Vagina (tissue), 2 donors: ENCODE data around the gene FRG2. TPM values are rescaled to one million over a fixed set of nuclear protein-coding genes. Genes with fewer than 3 reads are reported as not detected.
"Not testable (repeated sequence)": the region's sequence is repeated elsewhere in the genome, so short reads cannot be mapped to it uniquely, and the experiment has no call there.

Experiments
- DNase-seq, 2 donors: peaks; one replicate each; pipeline ENCODE4 v3.0.0-alpha.2; 2017; ENCODE audit errors: extremely low spot score in 2 of 2
- H3K27ac ChIP-seq: fragments of 200-600 bp; sonication (generic); one replicate; pipeline ENCODE4 v1.5.1; 2019
- H3K27me3 ChIP-seq: fragments of 200-600 bp; sonication (generic); one replicate; pipeline ENCODE4 v1.5.1; 2019
- H3K36me3 ChIP-seq, 2 donors: fragments of 200-600 bp; sonication (generic); one replicate each; pipeline ENCODE4 v1.5.1; 2017 to 2019
- H3K4me1 ChIP-seq: fragments of 200-600 bp; sonication (generic); one replicate; pipeline ENCODE4 v1.5.1; 2019
- H3K4me3 ChIP-seq, 2 donors: fragments of 200-600 bp; sonication (generic); 1 replicate in 1 of 2; 2 replicates in 1 of 2; pipeline ENCODE4 v1.5.1; 2016 to 2019
- H3K9me3 ChIP-seq: fragments of 200-600 bp; sonication (generic); one replicate; pipeline ENCODE4 v1.5.1; 2019
- POLR2A ChIP-seq, 2 donors: fragments of 450-650 bp; IDR thresholded peaks; one replicate each; pipeline ENCODE4 v1.6.1; 2017; ENCODE audit warnings: antibody characterized with exemption in 2 of 2, mild to moderate bottlenecking in 2 of 2, moderate library complexity in 2 of 2
- POLR2AphosphoS5 ChIP-seq, 2 donors: sonication (generic); formaldehyde crosslinking; IDR thresholded peaks; one replicate each; pipeline ENCODE4 v1.9.0; 2017; ENCODE audit warnings: antibody characterized with exemption in 2 of 2, mild to moderate bottlenecking in 2 of 2, low read depth in 1 of 2; ENCODE audit not compliant: insufficient read depth in 1 of 2
- intact Hi-C: fragments of 100-400 bp; cut with DNase I; formaldehyde crosslinking; loops from one replicate; pipeline ENCODE4 v1.15.1; 2023
- total RNA-seq: library from RNA; depleted of rRNA; stranded (reverse); fragments of >200 nt; gene quantifications from one replicate; pipeline ENCODE4 v1.2.3, GENCODE V29; 2016
- TF ChIP-seq, protein P1 (sequence below), 3 experiments: fragments of 450-650 bp in 2 of 3; fragments of 200-600 bp in 1 of 3; sonication (generic) in 1 of 3; IDR thresholded peaks; one replicate each; pipeline ENCODE4 v1.5.1; 2017 to 2019; ENCODE audit warnings: antibody characterized with exemption in 3 of 3, mild to moderate bottlenecking in 2 of 3, moderate library complexity in 2 of 3

The FRG2 gene
- total RNA-seq, 1 donor from 2014 or later, result not detected

DNA sequence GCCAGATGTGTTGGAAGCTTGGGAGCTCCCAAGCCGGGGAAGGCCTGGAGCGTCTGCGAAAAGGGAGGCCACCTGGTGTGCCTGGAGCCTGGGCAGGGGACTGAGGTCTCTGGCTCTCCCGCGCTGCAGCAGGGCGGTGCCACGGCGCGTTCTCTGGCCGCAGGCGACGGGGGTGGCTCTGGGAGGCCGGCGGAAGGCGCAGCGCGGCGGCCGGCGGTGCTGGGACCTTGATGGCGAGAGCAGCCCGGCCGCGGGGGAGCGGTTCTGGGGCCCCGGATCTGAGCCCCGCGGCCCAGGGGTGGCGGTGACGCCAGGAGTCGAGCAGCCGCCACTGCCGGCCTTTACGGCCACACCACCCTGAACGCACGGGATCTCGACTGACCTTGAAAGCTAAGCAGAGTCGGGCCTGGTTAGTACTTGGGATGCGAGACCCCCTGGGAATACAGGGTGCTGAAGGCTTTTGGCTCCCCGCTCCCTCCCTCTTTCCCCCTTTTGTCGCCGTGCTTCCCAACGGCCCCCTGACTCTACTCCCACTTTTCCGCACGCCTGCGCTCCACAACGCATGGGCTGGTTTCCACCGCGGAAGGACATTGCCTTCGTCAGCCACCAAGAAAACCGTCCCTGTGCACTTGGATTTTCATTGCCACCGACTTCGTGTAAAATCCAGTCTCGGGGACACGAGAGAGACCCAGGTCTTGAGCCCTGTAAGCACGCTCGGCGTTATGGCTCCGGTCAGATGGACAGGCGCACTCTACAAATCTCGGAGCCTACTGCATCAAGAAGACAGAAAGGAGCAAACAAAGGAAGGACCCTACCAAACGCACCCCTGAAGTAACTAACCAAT is 9.5 kb downstream of the FRG2 start:
- Histone ChIP-seq H3K27ac (no peak overlapping the region), H3K4me1 (peaks cover 18% of the 10 kb centered on the region), H3K9me3 (no peaks in the 10 kb centered on the region), H3K36me3 (no peaks in the 10 kb centered on the region), H3K4me3 (no peak overlapping the region), H3K27me3 (no peaks in the 10 kb centered on the region)
- intact Hi-C loops, result no loop called here
- TF ChIP-seq POLR2AphosphoS5 (IDR thresholded peaks at IDR 0.05; ENCODE audit: insufficient read depth in 1 of 2, low read depth in 1 of 2), result no peak
- TF ChIP-seq, protein P1, sequence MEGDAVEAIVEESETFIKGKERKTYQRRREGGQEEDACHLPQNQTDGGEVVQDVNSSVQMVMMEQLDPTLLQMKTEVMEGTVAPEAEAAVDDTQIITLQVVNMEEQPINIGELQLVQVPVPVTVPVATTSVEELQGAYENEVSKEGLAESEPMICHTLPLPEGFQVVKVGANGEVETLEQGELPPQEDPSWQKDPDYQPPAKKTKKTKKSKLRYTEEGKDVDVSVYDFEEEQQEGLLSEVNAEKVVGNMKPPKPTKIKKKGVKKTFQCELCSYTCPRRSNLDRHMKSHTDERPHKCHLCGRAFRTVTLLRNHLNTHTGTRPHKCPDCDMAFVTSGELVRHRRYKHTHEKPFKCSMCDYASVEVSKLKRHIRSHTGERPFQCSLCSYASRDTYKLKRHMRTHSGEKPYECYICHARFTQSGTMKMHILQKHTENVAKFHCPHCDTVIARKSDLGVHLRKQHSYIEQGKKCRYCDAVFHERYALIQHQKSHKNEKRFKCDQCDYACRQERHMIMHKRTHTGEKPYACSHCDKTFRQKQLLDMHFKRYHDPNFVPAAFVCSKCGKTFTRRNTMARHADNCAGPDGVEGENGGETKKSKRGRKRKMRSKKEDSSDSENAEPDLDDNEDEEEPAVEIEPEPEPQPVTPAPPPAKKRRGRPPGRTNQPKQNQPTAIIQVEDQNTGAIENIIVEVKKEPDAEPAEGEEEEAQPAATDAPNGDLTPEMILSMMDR (IDR thresholded peaks at IDR 0.05), result no peak
- no peak for TF ChIP-seq POLR2A (IDR thresholded peaks at IDR 0.05)
- no peak for DNase-seq

DNA sequence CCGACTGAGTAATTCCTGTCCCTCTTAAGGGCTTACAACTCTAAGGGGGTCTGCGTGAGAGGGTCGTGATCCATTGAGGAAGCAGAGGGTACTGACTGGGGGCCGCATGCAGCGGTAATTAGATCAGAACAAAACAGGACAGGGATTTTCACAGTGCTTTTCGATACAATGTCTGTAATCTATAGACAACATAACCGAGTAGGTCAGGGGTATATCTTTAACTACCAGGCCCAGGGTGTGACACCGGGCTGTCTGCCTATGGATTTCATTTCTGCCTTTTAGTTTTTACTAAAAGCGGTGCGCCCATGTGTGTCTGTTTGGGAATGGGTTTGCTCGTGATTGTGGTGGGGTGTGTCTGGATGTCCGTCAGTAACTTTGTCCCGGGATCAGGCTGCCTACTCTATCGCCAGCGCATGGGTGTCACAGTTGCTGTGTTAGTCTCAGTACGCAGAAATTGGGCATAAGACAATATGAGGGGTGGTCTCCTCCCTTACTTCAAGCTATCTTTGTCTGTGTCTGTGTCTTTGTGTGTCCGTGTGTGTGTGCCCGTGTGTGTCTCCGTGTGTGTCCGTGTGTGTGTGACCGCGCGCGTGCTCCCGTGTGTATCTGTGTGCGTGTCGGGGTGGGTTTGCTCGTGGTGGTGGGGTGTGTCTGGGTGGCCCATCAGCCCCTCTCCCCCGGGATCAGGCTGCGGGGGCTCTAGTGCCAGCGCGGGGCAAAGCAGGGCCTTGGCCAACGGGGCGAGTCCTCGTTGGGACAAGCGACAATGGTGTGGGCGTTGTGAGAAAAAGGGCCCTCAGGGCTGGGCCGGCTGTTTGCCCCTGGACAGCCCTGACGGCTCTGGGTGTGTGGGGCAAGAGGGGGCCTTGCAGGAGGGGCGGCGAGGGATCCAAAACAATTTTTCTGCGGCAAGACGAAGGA is 10.4 kb downstream of the FRG2 start:
- TF ChIP-seq POLR2A (IDR thresholded peaks at IDR 0.05) (no peak), POLR2AphosphoS5 (IDR thresholded peaks at IDR 0.05; ENCODE audit: insufficient read depth in 1 of 2, low read depth in 1 of 2) (no peak)
- TF ChIP-seq, protein P1 (IDR thresholded peaks at IDR 0.05), result no peak
- no peak for DNase-seq
- Histone ChIP-seq H3K27me3 (no peaks in the 10 kb centered on the region), H3K4me1 (peaks cover 18% of the 10 kb centered on the region), H3K4me3 (no peak overlapping the region), H3K27ac (no peak overlapping the region), H3K9me3 (no peaks in the 10 kb centered on the region), H3K36me3 (no peaks in the 10 kb centered on the region)
- intact Hi-C loops, result no loop called here

DNA sequence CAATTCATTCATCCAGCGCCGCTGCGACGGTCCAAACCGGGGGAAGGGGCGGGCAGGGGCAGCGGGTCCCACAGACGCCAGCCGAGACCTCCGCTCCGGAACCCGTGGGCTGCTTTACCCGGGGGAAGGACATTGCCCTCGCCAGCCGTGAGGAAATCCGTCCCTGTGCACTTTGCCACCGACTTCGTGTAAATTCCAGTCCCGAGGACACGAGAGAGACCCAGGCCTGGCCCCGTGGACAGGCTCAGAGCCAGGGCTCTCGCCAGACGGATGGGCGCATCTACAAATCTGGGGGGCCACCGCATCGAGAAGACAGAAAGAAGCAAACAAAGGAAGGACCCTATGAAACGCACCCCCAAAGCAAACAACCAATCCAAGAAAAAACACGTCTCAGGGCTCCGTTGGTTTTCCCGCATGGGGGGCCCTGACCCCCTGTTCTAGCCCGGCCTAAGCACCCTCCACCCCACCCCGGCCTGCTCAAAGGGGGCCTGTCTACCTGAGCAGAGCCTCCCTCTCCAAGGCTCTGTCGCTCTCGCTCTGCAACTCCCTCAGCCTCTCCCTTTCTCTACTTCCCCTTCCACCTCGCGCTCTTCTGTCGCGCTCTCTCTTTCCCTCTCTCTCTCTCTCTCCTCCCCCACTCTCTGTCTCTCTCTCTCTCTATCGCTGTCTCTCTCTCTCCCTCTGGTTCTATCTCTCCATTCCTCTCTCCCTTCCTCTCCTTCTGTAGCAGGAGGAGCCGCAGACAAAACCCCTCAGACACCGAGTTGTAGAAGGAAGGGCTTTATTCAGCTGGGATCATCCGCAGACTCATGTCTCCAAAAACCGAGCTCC is 11.3 kb downstream of the FRG2 start:
- Histone ChIP-seq H3K4me1 (peaks cover 11% of the 10 kb centered on the region), H3K4me3 (peak overlapping the region in 1 of 2 donors; percentile 12), H3K27ac (no peak overlapping the region), H3K27me3 (no peaks in the 10 kb centered on the region), H3K9me3 (no peaks in the 10 kb centered on the region), H3K36me3 (no peaks in the 10 kb centered on the region)
- intact Hi-C loops, result no loop called here
- TF ChIP-seq POLR2AphosphoS5 (IDR thresholded peaks at IDR 0.05; ENCODE audit: insufficient read depth in 1 of 2, low read depth in 1 of 2) (no peak), POLR2A (IDR thresholded peaks at IDR 0.05) (no peak)
- TF ChIP-seq, protein P1 (IDR thresholded peaks at IDR 0.05), result no peak
- DNase-seq, result no peak

DNA sequence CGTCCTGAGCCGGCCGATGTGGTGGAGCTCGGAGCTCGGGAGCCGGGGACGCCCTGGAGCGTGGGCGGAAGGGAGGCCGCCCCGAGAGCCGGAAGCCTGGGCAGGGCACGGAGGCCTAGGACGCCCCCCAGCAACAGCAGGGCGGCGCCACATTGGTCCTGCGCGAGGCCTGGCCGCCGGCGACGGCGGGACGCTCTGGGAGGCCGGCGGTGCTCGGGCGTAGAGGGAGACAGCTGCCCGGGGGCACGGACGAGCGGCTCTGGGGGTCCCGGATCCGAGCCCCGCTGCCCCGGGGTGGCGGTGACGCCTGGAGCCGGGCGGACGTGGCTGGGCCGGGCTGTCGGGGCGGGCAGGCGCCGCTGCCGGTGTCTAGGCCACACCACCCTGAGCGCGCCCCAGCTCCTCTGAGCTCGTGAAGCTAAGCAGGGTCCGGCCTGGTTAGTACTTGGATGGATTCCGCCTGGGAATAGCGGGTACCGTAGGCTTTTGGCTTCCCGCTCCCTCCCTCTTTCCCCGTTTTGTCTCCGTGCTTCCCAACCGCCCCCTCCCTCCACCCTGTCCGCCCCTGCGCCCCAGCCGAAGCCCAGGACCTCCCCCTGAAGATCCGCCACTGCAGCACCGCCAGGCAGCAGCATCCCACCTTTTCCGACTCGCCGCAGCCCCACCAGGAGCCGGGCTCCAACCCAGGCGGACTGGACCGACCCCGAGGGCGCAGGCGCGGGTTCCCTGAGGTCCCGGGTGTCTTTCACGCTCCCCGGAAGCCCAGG is 12.1 kb downstream of the FRG2 start:
- H3K4me1 ChIP-seq, result peaks cover 7% of the 10 kb centered on the region
- intact Hi-C loops, result no loop called here
- no peak for DNase-seq

DNA sequence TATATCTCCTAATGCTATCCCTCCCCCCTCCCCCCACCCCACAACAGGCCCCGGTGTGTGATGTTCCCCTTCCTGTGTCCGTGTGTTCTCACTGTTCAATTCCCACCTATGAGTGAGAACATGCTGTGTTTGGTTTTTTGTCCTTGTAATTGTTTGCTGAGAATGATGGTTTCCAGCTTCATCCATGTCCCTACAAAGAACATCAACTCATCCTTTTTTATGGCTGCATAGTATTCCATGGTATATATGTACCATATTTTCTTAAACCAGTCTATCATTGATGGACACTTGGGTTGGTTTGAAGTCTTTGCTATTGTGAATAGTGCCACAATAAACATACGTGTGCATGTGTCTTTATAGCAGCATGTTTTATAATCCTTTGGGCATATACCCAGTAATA is 37.1 kb downstream of the FRG2 start:
- H3K4me3 ChIP-seq, H3K9me3 ChIP-seq, H3K27ac ChIP-seq, H3K4me1 ChIP-seq, H3K36me3 ChIP-seq, intact Hi-C loops, H3K27me3 ChIP-seq, DNase-seq: not testable (repeated sequence)

More for the DNA sequence above, 12.1 kb downstream of the FRG2 start:
- no peaks in the 10 kb centered on the region for H3K9me3 ChIP-seq
- peak overlapping the region in 1 of 2 donors; percentile 12 for H3K4me3 ChIP-seq
- H3K36me3 ChIP-seq, result no peaks in the 10 kb centered on the region
- no peak overlapping the region for H3K27ac ChIP-seq
- no peak for TF ChIP-seq POLR2AphosphoS5 (IDR thresholded peaks at IDR 0.05; ENCODE audit: insufficient read depth in 1 of 2, low read depth in 1 of 2)
- TF ChIP-seq, protein P1 (IDR thresholded peaks at IDR 0.05), result no peak
- H3K27me3 ChIP-seq, result no peaks in the 10 kb centered on the region
